T-helper 1 cell treated with Interleukin-12 subunit alpha and Interleukin-12 subunit beta and Interleukin-4 antibody, amounts not matched to agents 30 μg/mL and 1 μg/mL, for 36 hours (primary cell): ENCODE data around the gene PRIM2.
"Not testable (repeated sequence)": the region's sequence is repeated elsewhere in the genome, so short reads cannot be mapped to it uniquely, and the experiment has no call there.

Experiments
- H3K27ac Mint-ChIP-seq: one replicate; pipeline ENCODE4 v1.8.0; 2021; ENCODE audit warnings: mild to moderate bottlenecking, mixed read lengths
- H3K27me3 Mint-ChIP-seq: one replicate; pipeline ENCODE4 v1.8.0; 2021; ENCODE audit warnings: low read depth, mixed read lengths
- H3K36me3 Mint-ChIP-seq: one replicate; pipeline ENCODE4 v1.8.0; 2021; ENCODE audit warnings: low read depth, mixed read lengths
- H3K4me1 Mint-ChIP-seq: one replicate; pipeline ENCODE4 v1.8.0; 2021; ENCODE audit warnings: low read depth, mixed read lengths
- H3K4me3 Mint-ChIP-seq: one replicate; pipeline ENCODE4 v1.8.0; 2021; ENCODE audit warnings: mild to moderate bottlenecking, moderate library complexity, mixed read lengths
- H3K9me3 Mint-ChIP-seq: one replicate; pipeline ENCODE4 v1.8.0; 2021; ENCODE audit warnings: mixed read lengths

PRIM2 gene

GRCh38 chr6:57317060-57317943, at the start of gene PRIM2:
TSS of gene PRIM2 (plus strand) at chr6:57317630. CDS start at chr6:57318446, 816 bp downstream.
- H3K27me3 Mint-ChIP-seq = peaks cover 6% of the 10 kb centered on the region
- H3K4me3 Mint-ChIP-seq = peak within 1 kb of the TSS; percentile 99
- H3K4me1 Mint-ChIP-seq = peaks cover 35% of the 10 kb centered on the region
- peak within 1 kb of the TSS; percentile 96 for H3K27ac Mint-ChIP-seq
- peaks cover 36% of the 10 kb centered on the region for H3K36me3 Mint-ChIP-seq
- H3K9me3 Mint-ChIP-seq = peaks cover 5% of the 10 kb centered on the region

GRCh38 chr6:57268294-57268640, 49.2 kb upstream of the PRIM2 start:
- Mint-ChIP-seq H3K9me3 (no peaks in the 10 kb centered on the region), H3K4me3 (no peak overlapping the region), H3K27me3 (peaks cover 4% of the 10 kb centered on the region), H3K4me1 (peaks cover 2% of the 10 kb centered on the region), H3K36me3 (no peaks in the 10 kb centered on the region), H3K27ac (no peak overlapping the region)

GRCh38 chr6:57274113-57274824, 43.2 kb upstream of the PRIM2 start:
- not testable (repeated sequence) for H3K27ac Mint-ChIP-seq, H3K4me1 Mint-ChIP-seq, H3K9me3 Mint-ChIP-seq

GRCh38 chr6:57275384-57275783, 42.0 kb upstream of the PRIM2 start:
- Mint-ChIP-seq H3K36me3 (no peaks in the 10 kb centered on the region), H3K9me3 (no peaks in the 10 kb centered on the region), H3K4me1 (no peaks in the 10 kb centered on the region), H3K27me3 (peaks cover 9% of the 10 kb centered on the region), H3K4me3 (no peak overlapping the region), H3K27ac (no peak overlapping the region)

More at GRCh38 chr6:57274113-57274824, 43.2 kb upstream of the PRIM2 start:
- not testable (repeated sequence) for H3K27me3 Mint-ChIP-seq, H3K4me3 Mint-ChIP-seq, H3K36me3 Mint-ChIP-seq

- no peaks in the 10 kb centered on the region for H3K9me3 Mint-ChIP-seq
- H3K36me3 Mint-ChIP-seq = no peaks in the 10 kb centered on the region
- H3K27ac Mint-ChIP-seq = no peak overlapping the region
- peaks cover 6% of the 10 kb centered on the region for H3K27me3 Mint-ChIP-seq
- no peak overlapping the region for H3K4me3 Mint-ChIP-seq
- no peaks in the 10 kb centered on the region for H3K4me1 Mint-ChIP-seq
Observed at GRCh38 chr6:57276946-57277345, 40.5 kb upstream of the PRIM2 start.

- no peaks in the 10 kb centered on the region for H3K4me1 Mint-ChIP-seq
- no peak overlapping the region for H3K27ac Mint-ChIP-seq
- peaks cover 6% of the 10 kb centered on the region for H3K27me3 Mint-ChIP-seq
- H3K36me3 Mint-ChIP-seq = no peaks in the 10 kb centered on the region
- H3K9me3 Mint-ChIP-seq = no peaks in the 10 kb centered on the region
- no peak overlapping the region for H3K4me3 Mint-ChIP-seq
Observed at GRCh38 chr6:57278570-57278969, 38.9 kb upstream of the PRIM2 start.

- Mint-ChIP-seq H3K4me1 (no peaks in the 10 kb centered on the region), H3K27me3 (peaks cover 6% of the 10 kb centered on the region), H3K36me3 (no peaks in the 10 kb centered on the region), H3K27ac (no peak overlapping the region), H3K9me3 (no peaks in the 10 kb centered on the region), H3K4me3 (no peak overlapping the region)
Observed at GRCh38 chr6:57279013-57279412, 38.4 kb upstream of the PRIM2 start.

- Mint-ChIP-seq H3K27me3 (no peaks in the 10 kb centered on the region), H3K9me3 (no peaks in the 10 kb centered on the region), H3K4me3 (no peak overlapping the region), H3K27ac (no peak overlapping the region), H3K36me3 (no peaks in the 10 kb centered on the region), H3K4me1 (no peaks in the 10 kb centered on the region)
Observed at GRCh38 chr6:57283106-57283505, 34.3 kb upstream of the PRIM2 start.

GRCh38 chr6:57283911-57284455, 33.4 kb upstream of the PRIM2 start:
- no peaks in the 10 kb centered on the region for H3K9me3 Mint-ChIP-seq
- no peaks in the 10 kb centered on the region for H3K27me3 Mint-ChIP-seq
- H3K4me3 Mint-ChIP-seq = no peak overlapping the region
- no peaks in the 10 kb centered on the region for H3K4me1 Mint-ChIP-seq
- H3K27ac Mint-ChIP-seq = no peak overlapping the region
- H3K36me3 Mint-ChIP-seq = no peaks in the 10 kb centered on the region

GRCh38 chr6:57288136-57288535, 29.3 kb upstream of the PRIM2 start:
- not testable (repeated sequence) for H3K9me3 Mint-ChIP-seq, H3K4me1 Mint-ChIP-seq, H3K27ac Mint-ChIP-seq, H3K36me3 Mint-ChIP-seq, H3K4me3 Mint-ChIP-seq
- H3K27me3 Mint-ChIP-seq = peaks cover 16% of the 10 kb centered on the region

- H3K27ac Mint-ChIP-seq, H3K4me1 Mint-ChIP-seq, H3K4me3 Mint-ChIP-seq, H3K9me3 Mint-ChIP-seq, H3K36me3 Mint-ChIP-seq: not testable (repeated sequence)
- peaks cover 16% of the 10 kb centered on the region for H3K27me3 Mint-ChIP-seq
Observed at GRCh38 chr6:57293472-57293871, 24.0 kb upstream of the PRIM2 start.

GRCh38 chr6:57294862-57295445, 22.5 kb upstream of the PRIM2 start:
- Mint-ChIP-seq H3K27ac (no peak overlapping the region), H3K4me3 (no peak overlapping the region), H3K4me1 (no peaks in the 10 kb centered on the region), H3K27me3 (peaks cover 19% of the 10 kb centered on the region), H3K36me3 (no peaks in the 10 kb centered on the region), H3K9me3 (no peaks in the 10 kb centered on the region)

- H3K27ac Mint-ChIP-seq = no peak overlapping the region
- H3K27me3 Mint-ChIP-seq = peaks cover 5% of the 10 kb centered on the region
- H3K4me3 Mint-ChIP-seq = no peak overlapping the region
- no peaks in the 10 kb centered on the region for H3K4me1 Mint-ChIP-seq
- H3K36me3 Mint-ChIP-seq = no peaks in the 10 kb centered on the region
- no peaks in the 10 kb centered on the region for H3K9me3 Mint-ChIP-seq
Observed at GRCh38 chr6:57297505-57297904, 19.9 kb upstream of the PRIM2 start.

GRCh38 chr6:57298741-57299140, 18.7 kb upstream of the PRIM2 start:
- H3K4me1 Mint-ChIP-seq = no peaks in the 10 kb centered on the region
- H3K27ac Mint-ChIP-seq = no peak overlapping the region
- peaks cover 5% of the 10 kb centered on the region for H3K27me3 Mint-ChIP-seq
- H3K36me3 Mint-ChIP-seq = no peaks in the 10 kb centered on the region
- H3K4me3 Mint-ChIP-seq = no peak overlapping the region
- H3K9me3 Mint-ChIP-seq = no peaks in the 10 kb centered on the region

GRCh38 chr6:57301757-57302156, 15.7 kb upstream of the PRIM2 start:
- Mint-ChIP-seq H3K27ac (no peak overlapping the region), H3K4me3 (no peak overlapping the region), H3K9me3 (no peaks in the 10 kb centered on the region), H3K36me3 (no peaks in the 10 kb centered on the region), H3K27me3 (peaks cover 23% of the 10 kb centered on the region), H3K4me1 (no peaks in the 10 kb centered on the region)
